Anterior cingulate cortex (tissue), 58 donors: ENCODE data around the gene TRIB2.
A peak's percentile ranks its signal among the peaks of the same experiment; 100 is the strongest.

ENCODE experiments used
- DNase-seq, 58 donors: peaks; one replicate each; lab custom pipeline; 2025; lab: John Stamatoyannopoulos, UW

Gene TRIB2

GRCh38 chr2:12694990-12695774 lies 21.6 kb upstream of the TRIB2 start:
- DNase-seq: no peak

GRCh38 chr2:12697617-12698016 lies 19.1 kb upstream of the TRIB2 start:
- no peak for DNase-seq

GRCh38 chr2:12700989-12701388 lies 15.7 kb upstream of the TRIB2 start:
- DNase-seq: no peak

- DNase-seq: no peak
Measured at GRCh38 chr2:12701786-12702167, 15.0 kb upstream of the TRIB2 start.

- peak in 26 of 58 donors; percentile 13 to 83 (median 40) for DNase-seq
Measured at GRCh38 chr2:12702168-12703121, 14.3 kb upstream of the TRIB2 start.

- DNase-seq: no peak
Measured at GRCh38 chr2:12704378-12704777, 12.4 kb upstream of the TRIB2 start.

GRCh38 chr2:12705230-12705629 lies 11.5 kb upstream of the TRIB2 start:
- no peak for DNase-seq

GRCh38 chr2:12705742-12706141 lies 11.0 kb upstream of the TRIB2 start:
- no peak for DNase-seq

GRCh38 chr2:12708508-12709206 lies 8.1 kb upstream of the TRIB2 start:
- DNase-seq: no peak

- DNase-seq: no peak
Measured at GRCh38 chr2:12709207-12709522, 7.6 kb upstream of the TRIB2 start.

GRCh38 chr2:12710301-12710700 lies 6.4 kb upstream of the TRIB2 start:
- no peak for DNase-seq

GRCh38 chr2:12711339-12711738 lies 5.4 kb upstream of the TRIB2 start:
- no peak for DNase-seq

GRCh38 chr2:12712881-12713280 lies 3.9 kb upstream of the TRIB2 start:
- DNase-seq: no peak

- peak in 1 of 58 donors; percentile 16 for DNase-seq
Measured at GRCh38 chr2:12714391-12715221, 2.1 kb upstream of the TRIB2 start.

- peak in 1 of 58 donors; percentile 21 for DNase-seq
Measured at GRCh38 chr2:12715258-12716031, 1.3 kb upstream of the TRIB2 start.

- peak in 45 of 58 donors; percentile 25 to 81 (median 57) for DNase-seq
Measured at GRCh38 chr2:12716032-12716281, 779 bp upstream of the TRIB2 start.

- peak in 30 of 58 donors; percentile 38 to 75 (median 58) for DNase-seq
Measured at GRCh38 chr2:12717191-12718014, 667 bp downstream of the TRIB2 start.

GRCh38 chr2:12718015-12718671 lies 1.4 kb downstream of the TRIB2 start:
- DNase-seq: peak in 3 of 58 donors; percentile 29 to 35 (median 34)
